NCI-H2171 treated with DMSO at 0.1 percent for 48 hours (cell line): ENCODE measurements around the gene NDUFB7.
"Not testable (repeated sequence)": the region's sequence is repeated elsewhere in the genome, so short reads cannot be mapped to it uniquely, and the experiment has no call there.

ENCODE experiments used
- DNase-seq: peaks from one replicate; lab custom pipeline; 2025; lab: John Stamatoyannopoulos, UW

The NDUFB7 gene

DNA sequence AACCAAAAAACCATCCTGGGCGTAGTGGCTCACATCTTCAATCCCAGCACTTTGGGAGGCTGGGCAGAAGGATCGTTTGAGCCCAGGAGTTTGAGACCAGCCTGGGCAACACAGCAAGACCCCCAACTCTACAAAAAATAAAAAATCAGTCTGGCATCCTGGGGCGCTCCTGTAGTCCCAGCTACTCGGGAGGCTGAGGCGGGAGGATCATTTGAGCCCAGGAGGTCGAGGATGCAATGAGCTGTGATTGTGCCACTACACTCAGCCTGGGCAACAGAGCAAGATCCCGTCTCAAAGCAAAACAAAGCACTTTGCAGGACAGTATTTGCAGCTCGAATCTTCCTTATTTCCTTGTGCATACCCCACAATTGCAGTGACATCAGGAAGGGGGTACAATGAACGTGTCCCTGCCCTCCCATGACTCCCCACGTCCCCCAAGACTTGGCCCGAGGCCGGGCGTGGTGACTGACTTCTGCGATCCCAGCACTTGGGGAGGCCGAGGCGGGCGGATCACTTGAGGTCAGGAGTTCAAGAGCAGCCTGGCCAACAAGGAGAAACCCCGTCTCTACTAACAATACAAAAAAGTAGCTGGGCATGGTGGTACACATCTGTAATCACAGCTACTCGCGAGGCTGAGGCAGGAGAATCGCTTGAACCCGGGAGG lies 870 bp downstream of the NDUFB7 start:
- DNase-seq, result no peak

DNA sequence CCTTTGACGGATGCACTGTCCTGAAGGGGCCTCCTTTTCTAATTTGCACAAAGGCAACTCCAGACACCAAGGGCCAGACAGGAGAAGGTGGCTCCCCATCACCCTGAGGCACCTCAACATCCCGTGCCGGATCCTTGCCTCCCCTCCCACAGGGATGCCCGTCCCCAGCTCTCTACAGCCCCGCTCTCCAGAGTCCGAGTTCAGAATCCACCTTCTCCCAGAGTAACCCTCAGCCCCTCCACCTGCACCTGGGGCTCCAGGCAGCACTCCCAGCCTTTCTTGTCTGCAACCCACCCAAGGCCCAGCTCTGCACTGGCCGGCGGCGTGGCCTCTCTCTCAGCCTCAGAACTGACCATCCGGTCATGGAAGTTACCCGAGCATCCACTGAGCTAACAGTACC lies 4.8 kb downstream of the NDUFB7 start:
- DNase-seq, result no peak

DNA sequence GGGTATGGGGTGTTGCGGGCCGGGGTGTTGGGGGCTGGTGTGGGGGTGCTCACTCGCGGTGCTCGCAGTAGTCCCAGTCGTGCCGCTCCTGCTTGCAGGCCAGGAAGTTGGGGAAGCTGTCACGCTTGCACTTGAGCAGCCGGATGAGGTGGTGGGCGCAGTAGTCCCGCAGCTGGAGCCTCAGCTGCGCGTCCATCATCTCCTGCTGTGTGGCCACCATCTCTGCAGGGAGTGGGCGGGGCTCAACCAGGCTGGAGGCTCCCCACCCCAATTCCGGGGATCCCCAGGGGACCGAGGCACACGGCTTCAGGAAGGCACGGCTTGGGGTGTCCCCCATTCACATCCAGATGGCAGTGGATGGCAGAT lies 5.2 kb downstream of the NDUFB7 start:
- no peak for DNase-seq

DNA sequence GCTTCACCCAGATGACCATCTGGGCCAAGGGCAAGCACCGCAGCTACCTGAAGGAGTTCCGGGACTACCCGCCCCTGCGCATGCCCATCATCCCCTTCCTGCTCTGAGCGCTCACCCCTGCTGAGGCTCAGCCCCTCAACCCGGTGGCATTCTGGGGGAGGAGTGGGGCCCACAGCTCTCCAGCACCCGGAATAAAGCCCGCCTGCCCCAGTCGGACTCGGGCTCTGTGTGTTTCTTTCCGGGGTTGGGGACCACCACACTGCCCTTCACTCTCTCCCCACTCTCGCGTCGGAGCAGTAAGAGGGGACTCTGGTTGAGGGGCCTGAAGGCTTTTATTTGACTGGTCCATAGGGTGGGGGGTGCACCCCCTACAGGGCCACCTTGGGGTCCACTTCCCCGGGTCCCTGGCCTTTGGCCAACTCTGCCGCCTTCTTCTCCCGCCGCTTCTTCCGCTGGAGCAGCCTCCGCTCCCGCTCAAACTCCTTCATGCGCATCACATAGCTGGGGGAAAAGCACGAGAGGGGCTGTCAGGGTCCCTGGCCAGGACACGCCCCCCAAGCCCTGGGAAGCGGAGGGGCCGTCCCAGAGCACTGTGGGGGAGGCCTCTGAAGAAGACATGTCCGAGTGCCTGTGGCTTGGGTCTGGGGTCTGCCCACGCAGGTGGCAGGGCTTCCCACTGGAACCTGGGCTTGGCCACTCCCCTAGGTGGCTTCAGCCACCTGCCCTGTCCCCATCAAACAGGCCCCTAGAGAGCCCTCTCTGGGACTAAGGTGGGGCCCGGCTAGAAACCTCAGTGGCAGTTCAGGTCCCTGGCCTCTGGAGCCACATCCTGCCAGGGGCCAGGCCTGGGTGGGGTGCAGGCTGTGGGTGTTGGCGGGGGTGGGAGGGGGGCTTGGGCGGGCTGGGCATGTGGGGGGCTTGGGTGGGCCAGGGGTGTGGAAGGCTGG lies 5.8 kb downstream of the NDUFB7 start:
- no peak for DNase-seq

DNA sequence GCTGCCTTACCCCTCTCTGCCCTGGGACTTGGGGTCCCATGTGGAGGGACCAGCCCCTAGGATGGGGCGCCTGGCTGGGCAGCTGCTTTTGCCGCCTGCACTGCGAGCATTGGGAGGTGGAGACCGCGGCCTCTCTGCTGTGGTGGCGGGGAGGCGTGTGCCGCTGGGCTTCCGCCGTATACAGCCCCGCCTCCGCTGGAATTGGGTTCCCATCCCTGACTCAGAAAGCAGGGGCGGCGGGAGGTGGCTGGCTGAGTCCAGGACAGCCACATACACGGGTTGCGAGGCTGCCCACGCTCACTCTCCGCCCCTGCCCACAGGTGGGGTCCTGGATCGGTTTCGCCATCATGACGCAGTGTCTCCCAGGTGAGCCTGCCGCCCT lies 6.6 kb downstream of the NDUFB7 start:
- no peak for DNase-seq

DNA sequence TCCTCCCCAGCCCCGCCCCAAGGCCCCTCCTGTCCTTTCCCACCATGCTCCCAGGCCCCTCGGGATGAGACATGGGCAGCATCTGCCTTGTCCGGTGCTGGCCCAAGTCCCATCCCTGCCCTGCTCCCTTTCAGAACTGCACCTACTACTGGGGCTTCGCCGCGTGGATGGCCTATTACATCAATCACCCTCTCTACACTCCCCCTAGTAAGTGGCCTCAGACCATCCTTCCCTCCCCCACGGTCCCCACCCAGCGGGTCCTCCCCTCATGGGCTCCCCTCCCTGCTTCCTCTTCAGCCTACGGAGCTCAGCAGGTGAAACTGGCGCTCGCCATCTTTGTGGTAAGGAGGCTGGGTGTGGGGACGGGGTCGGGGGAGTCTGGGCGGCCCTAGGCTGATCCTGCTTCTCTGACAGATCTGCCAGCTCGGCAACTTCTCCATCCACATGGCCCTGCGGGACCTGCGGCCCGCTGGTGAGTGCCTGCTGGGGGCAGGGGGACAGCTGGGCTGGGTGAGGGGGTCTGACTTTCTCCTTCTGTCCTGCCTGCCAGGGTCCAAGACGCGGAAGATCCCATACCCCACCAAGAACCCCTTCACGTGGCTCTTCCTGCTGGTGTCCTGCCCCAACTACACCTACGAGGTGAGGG lies 7.1 kb downstream of the NDUFB7 start:
- not testable (repeated sequence) for DNase-seq

DNA sequence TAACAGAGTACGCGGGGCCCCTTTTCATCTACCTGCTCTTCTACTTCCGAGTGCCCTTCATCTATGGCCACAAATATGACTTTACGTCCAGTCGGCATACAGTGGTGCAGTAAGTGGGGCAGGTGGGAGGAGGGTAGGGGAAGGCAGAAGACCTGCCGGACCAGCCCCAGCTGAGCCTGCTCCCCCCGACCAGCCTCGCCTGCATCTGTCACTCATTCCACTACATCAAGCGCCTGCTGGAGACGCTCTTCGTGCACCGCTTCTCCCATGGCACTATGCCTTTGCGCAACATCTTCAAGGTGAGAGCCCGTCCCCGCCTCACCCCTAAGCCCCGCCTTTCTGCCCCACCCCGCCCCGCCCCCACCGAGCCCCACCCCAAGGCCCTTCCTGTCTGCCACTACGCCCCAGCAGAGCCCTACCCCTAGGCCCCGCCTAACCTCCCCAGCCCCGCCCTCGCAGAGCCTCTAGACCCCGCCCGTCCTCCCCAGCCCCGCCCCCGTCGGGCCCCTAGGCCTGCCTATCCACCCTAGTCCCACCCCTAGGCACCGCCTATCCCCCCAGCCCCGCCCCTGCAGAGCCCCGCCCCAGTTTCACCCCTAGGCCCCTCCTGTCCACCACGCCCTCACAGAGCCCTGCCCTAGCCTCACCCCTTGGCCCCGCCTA lies 7.7 kb downstream of the NDUFB7 start:
- DNase-seq, result no peak

DNA sequence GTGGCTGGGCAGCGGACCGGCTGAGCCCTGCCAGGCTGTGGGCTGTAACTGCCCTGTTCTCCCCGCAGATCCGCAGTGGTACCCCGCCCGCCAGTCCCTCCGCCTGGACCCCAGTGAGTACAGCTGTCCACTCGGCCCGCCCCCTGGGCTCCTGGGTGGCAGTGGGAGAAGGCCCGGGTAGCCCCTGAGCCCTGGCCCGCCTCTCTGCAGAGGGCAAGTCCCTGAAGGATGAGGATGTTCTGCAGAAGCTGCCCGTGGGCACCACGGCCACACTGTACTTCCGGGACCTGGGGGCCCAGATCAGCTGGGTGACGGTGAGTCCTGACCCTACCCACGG lies 8.3 kb downstream of the NDUFB7 start:
- DNase-seq, result no peak

DNA sequence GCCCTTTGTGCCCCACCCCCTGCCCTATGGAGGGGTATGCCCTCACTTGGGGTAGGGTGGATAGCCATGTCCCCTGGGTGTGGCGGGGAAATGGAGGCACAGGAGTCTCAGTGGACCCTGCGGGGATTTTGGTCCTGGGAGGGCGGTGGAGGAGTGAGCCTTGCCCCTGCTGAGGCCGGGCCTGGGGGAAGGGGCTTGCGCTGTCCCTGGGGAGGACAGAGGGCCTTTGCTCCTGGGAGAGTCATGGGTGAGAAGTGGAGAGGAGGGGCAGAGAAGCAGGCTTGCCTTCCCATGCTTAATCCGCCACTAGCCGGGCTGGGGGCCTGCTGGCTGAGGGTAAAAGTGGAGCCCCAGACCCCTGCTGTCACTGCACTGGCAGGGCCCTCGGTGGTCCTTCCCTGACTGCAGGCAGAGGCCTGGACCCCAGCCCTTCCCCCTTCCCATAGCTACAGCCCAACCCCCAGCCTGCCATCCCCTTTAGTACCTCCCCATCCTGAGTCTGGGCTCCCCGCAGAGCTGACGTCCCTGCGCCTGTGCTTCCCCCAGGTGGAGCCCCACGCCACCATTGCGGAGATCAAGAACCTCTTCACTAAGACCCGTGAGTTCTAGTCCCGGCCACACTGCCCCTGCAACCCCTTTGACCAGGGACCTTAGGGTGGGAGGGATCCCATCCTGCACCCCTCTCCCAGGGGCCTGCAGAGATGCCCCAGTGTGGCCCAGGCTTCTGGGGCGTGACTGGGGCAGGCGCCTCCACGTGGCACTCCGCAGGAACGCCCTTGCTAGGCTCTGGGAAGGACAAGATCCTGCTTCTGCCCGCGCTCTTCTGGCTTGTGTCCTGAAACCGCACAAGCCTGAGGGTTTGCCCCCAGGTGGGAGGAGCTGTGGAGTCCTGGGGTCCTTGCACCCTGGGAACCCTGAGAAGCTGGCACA lies 8.9 kb downstream of the NDUFB7 start:
- DNase-seq, result no peak

DNA sequence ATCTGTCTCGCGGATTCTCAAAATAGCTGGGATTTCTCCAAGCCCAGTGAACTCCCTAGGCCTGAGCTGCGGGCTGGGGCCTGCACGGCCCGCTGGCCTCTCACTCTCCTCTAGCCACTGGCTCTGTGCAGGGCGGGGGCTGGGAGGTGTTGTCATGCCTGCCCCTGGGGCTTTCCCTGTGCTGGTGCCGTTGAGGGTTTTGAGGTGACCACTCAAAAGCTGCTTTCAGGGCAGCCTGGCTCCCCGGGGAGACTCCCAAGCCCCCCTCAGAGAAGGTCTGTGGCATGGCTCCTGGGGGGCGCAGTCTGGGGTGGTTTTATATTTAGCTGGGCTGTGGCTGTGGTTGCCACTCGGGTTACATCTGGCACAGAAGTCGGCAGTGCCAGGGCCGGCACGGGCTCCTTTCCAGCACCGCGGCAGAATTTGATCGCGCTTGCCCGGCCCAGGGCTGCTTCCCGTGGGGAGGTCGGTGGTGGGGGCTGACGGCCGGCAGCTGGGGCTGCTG lies 10.0 kb downstream of the NDUFB7 start:
- DNase-seq, result no peak

DNA sequence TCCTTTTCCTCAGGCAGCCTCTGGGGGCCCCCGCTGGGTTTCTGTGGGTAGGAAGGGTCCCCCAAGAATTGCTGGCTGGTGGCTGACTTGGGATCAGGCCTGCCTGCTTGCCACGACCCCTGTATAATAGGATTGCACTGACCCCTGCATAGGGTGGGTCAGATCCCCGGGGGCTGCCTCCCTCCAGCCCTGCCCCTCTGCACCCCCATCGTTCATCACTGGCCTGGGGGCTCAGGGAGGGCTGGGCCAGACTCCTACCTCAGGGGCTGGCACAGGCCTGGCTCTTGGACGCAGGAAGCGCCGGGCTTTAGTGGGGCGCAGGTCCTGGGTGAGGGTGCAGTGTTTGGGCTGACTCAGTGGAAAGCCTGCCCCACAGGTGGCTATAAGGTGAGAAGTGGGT lies 10.6 kb downstream of the NDUFB7 start:
- no peak for DNase-seq

DNA sequence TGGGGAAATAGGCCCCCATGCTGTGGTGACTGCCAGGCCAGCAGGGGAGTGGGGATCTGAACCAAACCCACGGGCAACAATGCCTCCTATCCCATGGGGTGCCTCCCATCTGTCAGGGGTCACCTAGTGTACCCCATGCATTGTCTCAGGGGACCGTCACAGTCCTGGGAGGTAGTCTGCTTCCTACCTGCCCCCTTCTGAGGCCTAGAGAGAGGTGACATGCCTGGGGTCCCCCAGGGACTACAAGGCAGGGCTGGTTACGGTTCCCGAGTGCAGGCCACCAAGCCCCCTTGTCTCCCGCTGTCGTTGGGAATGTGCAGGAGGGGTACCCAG lies 11.1 kb downstream of the NDUFB7 start:
- no peak for DNase-seq

DNA sequence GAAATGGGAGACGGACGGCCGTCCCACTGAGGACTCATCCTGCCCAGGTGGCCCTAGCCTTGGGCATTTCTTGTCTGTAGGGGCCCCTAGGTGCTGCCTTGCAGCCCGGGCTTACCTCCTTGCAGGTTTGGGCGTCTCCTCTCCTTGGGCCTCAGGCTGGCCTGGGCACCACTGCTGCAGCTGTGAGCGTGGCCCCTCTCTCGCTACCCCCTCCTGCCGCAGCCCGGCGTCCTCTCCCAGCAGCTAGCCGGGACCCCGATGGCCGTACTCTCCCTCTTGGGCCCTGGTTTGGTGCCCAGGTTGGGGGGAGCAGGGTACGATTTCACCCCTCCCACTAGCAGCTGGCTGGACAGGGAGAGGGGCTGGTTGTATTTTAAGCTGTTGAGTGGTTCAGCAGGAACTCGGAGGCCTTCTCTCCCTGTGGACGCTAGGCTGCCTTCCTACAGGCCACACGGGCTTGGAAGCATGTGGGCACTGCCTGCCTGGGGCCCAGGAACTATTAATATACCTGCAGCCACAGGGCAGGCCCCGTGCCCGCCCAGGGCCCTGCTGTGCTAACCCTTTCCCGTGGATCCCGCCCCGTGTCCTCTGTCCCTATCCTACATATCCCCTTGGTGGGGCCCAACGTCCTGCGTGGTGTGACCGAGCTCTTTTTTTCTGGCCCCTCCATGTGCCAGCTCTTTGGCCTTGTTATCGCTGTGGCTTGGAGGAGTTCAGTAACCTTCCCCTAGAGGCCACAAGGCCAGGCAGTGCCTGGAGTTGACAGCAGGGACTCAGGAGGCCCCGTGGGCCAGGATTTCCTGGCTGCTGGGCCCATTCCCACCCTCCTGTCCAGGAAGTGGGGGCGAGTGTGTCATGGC lies 11.7 kb downstream of the NDUFB7 start:
- no peak for DNase-seq

DNA sequence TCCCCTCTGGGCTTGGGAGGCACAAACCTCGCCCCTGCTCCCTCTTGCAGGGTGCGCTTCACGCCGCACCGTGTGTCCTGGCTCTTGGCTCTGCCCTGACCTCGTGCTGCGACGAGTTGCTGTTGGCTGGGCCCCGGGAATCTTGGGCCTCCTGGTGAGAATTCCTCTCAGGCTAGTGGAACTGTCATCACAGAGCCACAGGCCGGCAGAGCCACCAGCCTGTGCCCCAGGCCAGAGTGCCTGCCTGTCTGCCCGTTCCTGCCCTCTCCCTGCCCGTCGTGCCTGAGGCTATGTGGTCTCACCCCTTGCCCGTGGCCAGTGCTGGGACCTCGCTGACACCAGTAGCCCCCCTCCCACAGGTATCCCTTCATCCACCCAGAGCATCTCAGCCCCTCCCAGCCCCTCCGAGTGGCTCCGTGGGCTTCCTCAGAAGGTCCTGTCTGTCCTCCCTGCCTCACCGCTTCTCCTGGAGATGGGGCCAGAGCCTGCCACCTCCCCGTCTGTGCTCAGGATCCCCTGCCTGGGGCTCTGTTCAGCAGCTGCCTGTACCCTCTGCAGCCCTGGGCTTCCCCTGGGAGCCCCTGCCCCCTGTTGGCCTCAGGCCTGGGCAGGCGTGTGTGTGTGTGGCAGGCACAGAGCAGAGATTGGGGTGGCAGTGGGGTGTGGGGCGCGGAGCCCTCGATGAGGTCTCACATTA lies 13.3 kb downstream of the NDUFB7 start:
- no peak for DNase-seq

DNA sequence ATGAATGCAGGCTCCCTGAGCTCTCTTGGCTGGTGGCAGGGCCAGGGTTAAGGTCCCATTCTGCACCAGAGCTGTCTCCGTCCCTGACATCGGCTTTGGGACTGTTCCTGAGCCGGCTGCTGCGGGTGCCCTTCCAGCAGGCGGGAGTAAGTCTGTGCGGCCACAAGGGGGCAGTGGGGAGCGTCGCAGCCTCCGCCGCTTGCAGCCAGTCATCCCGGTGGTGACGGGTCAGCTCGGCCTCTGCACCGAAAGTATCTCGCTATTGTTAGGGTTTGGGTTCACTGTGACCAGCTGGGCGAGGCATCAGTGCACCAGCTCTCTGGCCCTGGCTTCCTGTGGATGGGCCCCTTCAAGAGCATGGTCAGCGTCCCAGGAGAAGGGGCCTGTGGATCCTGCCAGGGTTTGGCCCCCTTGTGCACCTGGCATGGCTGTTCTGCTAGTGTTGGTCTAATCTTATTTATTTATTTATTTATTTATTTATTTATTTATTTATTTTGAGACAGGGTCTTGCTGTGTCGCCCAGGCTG lies 15.1 kb downstream of the NDUFB7 start:
- DNase-seq, result peak; percentile 26

DNA sequence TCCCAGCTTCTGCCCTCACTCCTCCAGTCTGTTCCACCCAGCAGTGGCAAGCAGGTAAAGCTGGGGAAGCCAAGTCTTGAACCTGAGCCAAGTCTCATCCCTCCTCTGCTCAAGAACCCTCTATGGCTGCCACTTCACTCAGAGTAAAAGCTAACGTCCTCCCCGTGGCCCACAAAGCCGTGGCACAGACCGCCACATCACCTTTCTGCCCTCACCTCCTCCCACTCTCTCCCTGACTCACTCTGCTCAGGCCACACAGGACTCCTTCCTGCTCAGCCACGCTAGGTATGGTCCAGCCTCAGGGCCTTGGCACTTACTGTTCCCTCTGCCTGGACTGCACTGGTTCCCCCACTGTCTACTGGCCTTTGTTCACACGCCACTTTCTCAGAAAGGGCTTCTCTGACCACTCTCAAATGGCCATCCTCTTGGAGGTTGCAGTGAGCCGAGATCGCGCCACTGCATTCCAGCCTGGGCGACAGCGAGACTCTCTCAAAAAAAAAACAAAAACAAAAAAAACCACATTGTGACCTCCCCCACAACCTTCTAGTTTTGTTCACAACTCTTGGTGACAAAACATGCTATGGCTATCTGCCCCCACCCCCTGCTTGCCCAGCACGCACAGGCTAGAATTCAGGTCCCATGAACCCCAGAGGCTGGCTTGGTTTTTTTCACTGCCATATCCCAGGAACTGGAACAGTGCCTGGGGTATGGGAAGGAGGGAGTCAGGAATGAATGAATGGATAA lies 15.8 kb downstream of the NDUFB7 start:
- no peak for DNase-seq

DNA sequence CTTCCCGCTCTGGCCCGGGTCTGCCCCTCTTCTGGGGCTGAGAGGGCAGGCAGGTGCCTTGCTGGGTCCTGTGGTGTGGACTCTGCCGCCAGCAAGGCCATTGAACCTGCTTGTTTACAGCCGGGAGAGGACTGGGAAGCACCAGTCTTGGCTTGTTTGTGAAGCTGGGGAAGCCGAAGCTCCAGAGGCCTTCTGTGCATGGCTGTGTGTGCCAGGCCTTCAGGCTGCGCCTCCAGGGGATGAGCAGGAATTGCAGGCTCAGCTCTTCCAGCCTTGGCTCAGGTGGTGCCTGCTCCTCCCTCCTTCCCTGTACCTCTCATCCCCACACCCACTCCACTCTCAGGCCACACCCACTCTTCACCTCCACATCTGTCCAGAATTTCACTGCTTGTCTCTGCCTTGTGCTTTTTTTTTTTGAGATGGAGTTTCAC lies 17.5 kb downstream of the NDUFB7 start:
- peak; percentile 97 for DNase-seq

DNA sequence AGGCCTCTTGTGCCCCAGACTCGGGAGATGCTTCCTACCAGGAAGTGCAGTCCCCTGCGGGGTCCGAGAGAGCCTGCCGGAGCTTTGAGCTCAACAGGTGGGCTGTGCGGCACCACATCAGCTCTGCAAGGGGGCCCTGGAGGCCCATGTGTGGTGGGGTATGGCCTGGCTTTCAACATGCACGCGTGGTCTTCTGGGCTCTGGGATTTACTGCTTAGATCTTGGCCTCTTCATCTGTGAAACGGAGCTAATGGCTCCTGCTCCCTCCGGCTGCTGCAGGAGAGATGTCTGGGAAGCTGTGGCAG lies 18.0 kb downstream of the NDUFB7 start:
- no peak for DNase-seq
